NCI-H748 treated with DMSO at 0.1 percent for 48 hours (cell line): Measurements from ENCODE around the gene C11orf86.

Experiments
- DNase-seq: peaks from one replicate; lab custom pipeline; 2025; lab: John Stamatoyannopoulos, UW

The C11orf86 gene

GRCh38 chr11:67024966-67025365 is 49.9 kb downstream of the C11orf86 start:
- DNase-seq: no peak

- DNase-seq: no peak
These were observed 50.6 kb downstream of the C11orf86 start for GRCh38 chr11:67025750-67026149.
